Activated CD8-positive, alpha-beta memory T cell treated with anti-CD3 and anti-CD28 coated beads for 4 hours (primary cell): ENCODE measurements around the gene FTSJ1.

Experiments used
- DNase-seq, 2 donors: peaks; one replicate each; pipeline ENCODE4 v3.0.0-alpha.2; 2020; ENCODE audit warnings: low read depth in 2 of 2

The FTSJ1 gene

GRCh38 chrX:48470110-48470832 is 5.7 kb upstream of the FTSJ1 start, which contains the start of gene SLC38A5:
TSS of gene SLC38A5 (minus strand) at chrX:48470260. CDS start at chrX:48467924, 2,336 bp downstream.
- no peak for DNase-seq

DNA sequence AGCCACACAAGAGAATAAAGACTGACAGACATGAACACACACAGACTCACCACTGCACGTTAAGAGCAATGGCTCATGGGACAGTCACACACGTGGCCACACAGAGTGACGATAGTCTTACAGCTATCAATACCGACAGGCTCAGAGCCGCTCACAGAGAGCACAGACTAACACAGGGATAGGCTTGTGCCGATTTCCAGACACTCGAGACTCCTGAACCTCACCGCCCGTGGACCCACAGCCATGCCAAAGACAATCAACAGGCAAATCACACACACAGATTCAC is 5.2 kb upstream of the FTSJ1 start:
- no peak for DNase-seq

GRCh38 chrX:48471504-48471903 is 4.5 kb upstream of the FTSJ1 start:
- no peak for DNase-seq

- DNase-seq = no peak
Measured at GRCh38 chrX:48472225-48472624, 3.8 kb upstream of the FTSJ1 start.

- no peak for DNase-seq
Measured at GRCh38 chrX:48472851-48473703, 2.9 kb upstream of the FTSJ1 start.

DNA sequence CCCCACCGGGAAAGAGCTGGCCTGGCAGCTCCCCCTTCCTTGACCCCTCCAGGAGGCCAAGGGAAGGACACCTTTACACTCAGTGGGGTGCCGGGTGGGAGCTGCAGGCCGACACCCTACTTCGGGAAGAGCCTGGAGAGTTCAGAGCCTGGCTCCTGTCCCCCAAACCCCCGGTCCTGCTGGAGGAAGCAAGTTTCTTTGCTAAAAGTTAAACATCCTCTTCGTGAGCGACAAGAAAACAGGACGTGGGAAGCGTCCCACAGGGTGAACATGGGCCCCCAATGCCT is 2.4 kb upstream of the FTSJ1 start:
- no peak for DNase-seq

- no peak for DNase-seq
Measured at GRCh38 chrX:48474127-48474526, 1.9 kb upstream of the FTSJ1 start.

GRCh38 chrX:48474581-48474980 is 1.4 kb upstream of the FTSJ1 start:
- no peak for DNase-seq

- no peak for DNase-seq
Measured at GRCh38 chrX:48475296-48475695, 703 bp upstream of the FTSJ1 start.

GRCh38 chrX:48476919-48477318 is 920 bp downstream of the FTSJ1 start:
- no peak for DNase-seq

DNA sequence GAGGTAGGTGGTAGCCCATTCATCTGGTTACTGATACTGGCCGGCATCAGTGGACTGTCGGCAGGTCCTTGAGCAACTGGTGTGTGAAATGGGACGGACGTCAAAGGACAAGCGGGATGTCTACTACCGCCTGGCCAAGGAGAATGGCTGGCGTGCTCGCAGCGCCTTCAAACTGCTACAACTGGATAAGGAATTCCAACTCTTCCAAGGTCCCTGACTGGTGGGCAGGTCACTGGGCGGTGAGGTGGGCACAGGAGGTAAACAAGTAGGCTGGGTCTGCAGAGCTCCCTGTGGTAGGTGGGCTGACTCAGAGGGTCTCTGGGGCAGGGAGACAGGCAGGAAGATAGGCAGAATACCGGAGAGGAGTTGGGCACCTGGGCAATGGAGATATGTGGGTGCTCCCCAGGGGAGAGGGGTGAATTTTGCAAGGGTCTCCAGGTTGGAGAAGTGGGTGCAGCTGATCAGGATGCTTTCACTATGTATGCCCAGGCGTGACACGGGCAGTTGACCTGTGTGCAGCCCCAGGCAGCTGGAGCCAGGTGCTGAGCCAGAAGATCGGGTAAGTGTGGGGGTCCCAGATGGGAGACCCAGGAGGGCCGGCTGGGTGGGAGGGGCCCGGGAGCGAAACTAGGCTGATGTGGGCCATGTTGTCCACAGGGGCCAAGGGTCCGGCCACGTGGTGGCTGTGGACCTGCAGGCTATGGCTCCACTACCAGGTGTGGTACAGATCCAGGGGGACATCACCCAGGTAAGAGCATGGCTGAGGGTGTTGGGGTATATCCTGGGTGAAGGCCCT is 2.2 kb downstream of the FTSJ1 start:
- DNase-seq = no peak

- DNase-seq = no peak
Measured at GRCh38 chrX:48478806-48479205, 2.8 kb downstream of the FTSJ1 start.

- DNase-seq = no peak
Measured at GRCh38 chrX:48480142-48480541, 4.1 kb downstream of the FTSJ1 start.

- DNase-seq = no peak
Measured at GRCh38 chrX:48480583-48480982, 4.6 kb downstream of the FTSJ1 start.

DNA sequence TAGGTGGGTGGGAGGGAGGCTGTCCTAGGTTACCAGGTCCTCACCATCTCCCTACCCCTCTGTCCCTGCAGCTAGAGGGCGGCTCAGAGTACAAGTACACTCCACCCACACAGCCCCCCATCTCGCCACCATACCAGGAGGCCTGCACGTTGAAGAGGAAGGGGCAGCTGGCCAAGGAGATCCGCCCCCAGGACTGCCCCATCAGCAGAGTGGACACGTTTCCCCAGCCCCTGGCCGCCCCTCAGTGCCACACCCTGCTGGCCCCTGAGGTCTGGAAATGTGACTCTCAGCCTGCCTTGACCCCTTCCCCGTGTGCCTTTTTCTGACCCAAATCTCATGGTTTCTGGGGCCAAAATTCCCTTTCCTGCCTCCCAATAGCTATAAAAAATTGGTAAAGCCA is 6.5 kb downstream of the FTSJ1 start:
- DNase-seq = no peak

GRCh38 chrX:48487362-48487798 is 11.4 kb downstream of the FTSJ1 start:
- DNase-seq = no peak

GRCh38 chrX:48488034-48488433 is 12.0 kb downstream of the FTSJ1 start:
- no peak for DNase-seq

DNA sequence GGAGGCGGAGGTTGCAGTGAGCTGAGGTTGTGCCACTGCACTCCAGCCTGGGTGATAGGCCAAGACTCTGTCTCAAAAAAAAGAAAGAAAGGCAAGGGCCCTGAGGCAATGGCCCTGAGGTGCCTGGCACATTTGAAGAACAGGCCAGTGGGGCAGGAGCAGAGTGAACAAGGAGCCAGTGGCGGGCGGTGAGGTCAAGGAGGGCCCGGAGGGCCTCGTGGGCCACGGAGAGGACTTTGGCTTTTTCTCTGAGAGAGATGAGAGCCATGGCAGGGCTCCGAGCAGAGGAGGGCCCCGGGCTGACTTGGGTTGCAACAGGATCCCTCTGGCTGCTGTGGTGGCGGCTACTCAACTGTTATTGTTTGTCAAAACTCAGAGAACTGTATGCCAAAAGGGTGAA is 13.3 kb downstream of the FTSJ1 start:
- DNase-seq = no peak

GRCh38 chrX:48489892-48490291 is 13.9 kb downstream of the FTSJ1 start:
- DNase-seq = no peak

GRCh38 chrX:48490661-48491060 is 14.7 kb downstream of the FTSJ1 start:
- no peak for DNase-seq

DNA sequence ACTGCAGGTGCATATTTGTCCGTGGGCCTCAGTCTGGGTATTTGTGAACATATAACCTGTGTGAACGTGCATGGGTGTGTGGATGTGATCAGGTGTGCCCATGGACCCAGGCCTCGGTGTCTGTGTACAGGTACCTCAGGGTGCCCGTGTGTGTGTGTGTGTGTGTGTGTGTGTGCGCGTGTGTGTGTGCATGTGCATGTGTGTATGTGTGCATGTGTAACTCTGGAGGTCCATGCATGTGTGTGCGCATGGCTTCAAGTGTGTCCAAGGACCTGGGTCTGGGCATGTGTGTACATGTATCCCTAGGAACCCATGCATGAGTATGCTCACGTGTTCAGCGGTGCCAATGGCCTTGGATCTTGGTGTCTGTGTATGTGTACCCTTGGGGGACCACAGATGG is 15.8 kb downstream of the FTSJ1 start:
- DNase-seq = no peak

GRCh38 chrX:48492293-48492910 is 16.4 kb downstream of the FTSJ1 start:
- no peak for DNase-seq
